WTC11 (cell line): ENCODE data around the gene GAL3ST1. TPM values are rescaled to one million over a fixed set of nuclear protein-coding genes. Genes with fewer than 3 reads are reported as not detected.

Experiments used
- ATAC-seq: fragments of 200-7000 bp; cut with Tn5 transposase; 2 replicates; pipeline ENCODE4 v1.10.0; 2021; ENCODE audit warnings: mild to moderate bottlenecking, moderate library complexity
- CTCF ChIA-PET: fragments of 300-600 bp; sonication (Branson Sonifier 250); formaldehyde crosslinking; loops from one replicate; lab custom pipeline; 2021; ENCODE audit warnings: antibody characterized with exemption; lab: Charles Lee
- POLR2A ChIA-PET: fragments of 350-600 bp; sonication (Branson Sonifier 250); formaldehyde crosslinking; loops from one replicate; lab custom pipeline; 2021; ENCODE audit warnings: antibody characterized with exemption; lab: Charles Lee
- DNase-seq: peaks from one replicate; pipeline ENCODE4 v3.0.0; 2021; ENCODE audit warnings: low spot score
- H3K27ac Mint-ChIP-seq: 2 replicates; pipeline ENCODE4 v1.8.0; 2021; ENCODE audit warnings: mixed read lengths
- H3K27me3 Mint-ChIP-seq: 2 replicates; pipeline ENCODE4 v1.8.0; 2021; ENCODE audit warnings: low read depth, mild to moderate bottlenecking, moderate library complexity, mixed read lengths
- H3K36me3 Mint-ChIP-seq: 2 replicates; pipeline ENCODE4 v1.8.0; 2021; ENCODE audit warnings: mixed read lengths
- H3K4me1 Mint-ChIP-seq: 2 replicates; pipeline ENCODE4 v1.8.0; 2022; ENCODE audit warnings: mixed read lengths
- H3K4me3 Mint-ChIP-seq: 2 replicates; pipeline ENCODE4 v1.8.0; 2021; ENCODE audit warnings: mild to moderate bottlenecking, moderate library complexity, mixed read lengths
- H3K9me3 Mint-ChIP-seq: 2 replicates; pipeline ENCODE4 v1.8.0; 2021; ENCODE audit warnings: mixed read lengths
- CREB1 ChIP-seq: sonication (generic); formaldehyde crosslinking; IDR thresholded peaks from 2 replicates; pipeline ENCODE4 v1.8.0; 2023; ENCODE audit warnings: mild to moderate bottlenecking, missing genetic modification reagents
- CREM ChIP-seq: sonication (generic); formaldehyde crosslinking; IDR thresholded peaks from 2 replicates; pipeline ENCODE4 v1.8.1; 2022; ENCODE audit warnings: mild to moderate bottlenecking, missing genetic modification reagents, moderate library complexity
- FOXK1 ChIP-seq: sonication (generic); formaldehyde crosslinking; IDR thresholded peaks from 2 replicates; pipeline ENCODE4 v1.8.0; 2022; ENCODE audit warnings: mild to moderate bottlenecking, moderate library complexity, missing genetic modification reagents
- GABPB1 ChIP-seq: sonication (generic); formaldehyde crosslinking; IDR thresholded peaks from 2 replicates; pipeline ENCODE4 v1.8.1; 2023; ENCODE audit warnings: mild to moderate bottlenecking, missing genetic modification reagents
- MAX ChIP-seq: sonication (generic); formaldehyde crosslinking; IDR thresholded peaks from 2 replicates; pipeline ENCODE4 v1.8.0; 2022; ENCODE audit warnings: mild to moderate bottlenecking, missing genetic modification reagents
- MYBL2 ChIP-seq: sonication (generic); formaldehyde crosslinking; IDR thresholded peaks from 2 replicates; pipeline ENCODE4 v1.8.1; 2023; ENCODE audit warnings: mild to moderate bottlenecking, moderate library complexity, missing genetic modification reagents
- SOX15 ChIP-seq: fragments of 250-450 bp; sonication (Bioruptor Pico); IDR thresholded peaks from 2 replicates; pipeline ENCODE4 v1.9.0; 2021; ENCODE audit warnings: mild to moderate bottlenecking
- TEAD4 ChIP-seq: sonication (generic); formaldehyde crosslinking; IDR thresholded peaks from 2 replicates; pipeline ENCODE4 v1.8.0; 2022; ENCODE audit warnings: mild to moderate bottlenecking, missing genetic modification reagents
- ZNF138 ChIP-seq: sonication (generic); formaldehyde crosslinking; conservative IDR thresholded peaks from 2 replicates; pipeline ENCODE4 v1.8.1; 2022; ENCODE audit warnings: mild to moderate bottlenecking, moderate library complexity, missing genetic modification reagents
- ZNF232 ChIP-seq: sonication (generic); formaldehyde crosslinking; IDR thresholded peaks from 2 replicates; pipeline ENCODE4 v1.8.0; 2022; ENCODE audit warnings: mild to moderate bottlenecking, missing genetic modification reagents
- ZNF263 ChIP-seq: sonication (generic); formaldehyde crosslinking; IDR thresholded peaks from 2 replicates; pipeline ENCODE4 v1.8.1; 2022; ENCODE audit warnings: low read depth, mild to moderate bottlenecking, moderate library complexity, missing genetic modification reagents
- ZNF317 ChIP-seq: sonication (generic); formaldehyde crosslinking; IDR thresholded peaks from 2 replicates; pipeline ENCODE4 v1.8.1; 2023; ENCODE audit warnings: low read depth, mild to moderate bottlenecking, moderate library complexity, missing genetic modification reagents, borderline replicate concordance
- ZNF671 ChIP-seq: fragments of 250-450 bp; sonication (Bioruptor Pico); IDR thresholded peaks from 2 replicates; pipeline ENCODE4 v1.8.0; 2021; ENCODE audit warnings: mild to moderate bottlenecking
- total RNA-seq: library from RNA; stranded (reverse); gene quantifications from 3 replicates; pipeline ENCODE4 v1.2.3, GENCODE V29; 2021
- TF ChIP-seq, protein P1 (sequence below): sonication (generic); formaldehyde crosslinking; IDR thresholded peaks from 2 replicates; pipeline ENCODE4 v1.8.1; 2022; ENCODE audit warnings: mild to moderate bottlenecking, moderate library complexity, missing genetic modification reagents
- TF ChIP-seq, protein P2 (sequence below): fragments of 250-450 bp; sonication (Bioruptor Pico); IDR thresholded peaks from 2 replicates; pipeline ENCODE4 v1.9.0; 2021; ENCODE audit warnings: mild to moderate bottlenecking, borderline replicate concordance
- TF ChIP-seq, protein P3 (sequence below): sonication (generic); formaldehyde crosslinking; IDR thresholded peaks from 2 replicates; pipeline ENCODE4 v1.8.1; 2023; ENCODE audit warnings: mild to moderate bottlenecking, missing genetic modification reagents, borderline replicate concordance
- TF ChIP-seq, protein P4 (sequence below): sonication (generic); formaldehyde crosslinking; IDR thresholded peaks from 2 replicates; pipeline ENCODE4 v1.8.0; 2023; ENCODE audit warnings: missing genetic modification reagents

The GAL3ST1 gene
- total RNA-seq, 1 experiment from 2014 or later, result 11.0 TPM

DNA sequence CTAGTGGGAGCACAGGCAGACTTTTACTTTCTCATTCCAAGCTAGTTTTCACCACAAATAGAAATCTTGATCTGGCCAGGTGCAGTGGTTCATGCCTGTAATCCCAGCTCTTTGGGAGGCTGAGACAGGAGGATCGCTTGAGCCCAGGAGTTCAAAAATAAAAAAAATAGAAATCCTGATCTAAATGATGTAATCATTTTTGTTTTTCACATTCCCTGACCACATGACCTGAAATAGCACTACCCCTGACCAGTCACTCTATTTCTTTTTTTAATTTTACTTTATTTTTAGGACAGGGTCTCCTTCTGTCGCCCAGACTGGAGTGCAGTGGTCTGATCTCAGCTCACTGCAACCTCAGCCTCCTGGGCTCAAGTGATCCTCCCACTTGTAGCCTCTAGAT is 30.3 kb upstream of the GAL3ST1 start:
- POLR2A ChIA-PET, result no interaction called here
- DNase-seq, result no peak
- Mint-ChIP-seq H3K4me3 (no peak overlapping the region), H3K27me3 (no peaks in the 10 kb centered on the region), H3K4me1 (peaks cover 40% of the 10 kb centered on the region), H3K36me3 (no peaks in the 10 kb centered on the region), H3K27ac (no peak overlapping the region), H3K9me3 (peaks cover 3% of the 10 kb centered on the region; the same call in 1 of the 2 replicates)
- CTCF ChIA-PET, result interaction anchor here (1.2 to 4.0 kb wide), 2 partner anchors 30 to 160 kb away, joined by 4 to 43 read pairs; partner anchors contain the start of gene SLC35E4
- no peak for ATAC-seq
- TF ChIP-seq, protein P1, sequence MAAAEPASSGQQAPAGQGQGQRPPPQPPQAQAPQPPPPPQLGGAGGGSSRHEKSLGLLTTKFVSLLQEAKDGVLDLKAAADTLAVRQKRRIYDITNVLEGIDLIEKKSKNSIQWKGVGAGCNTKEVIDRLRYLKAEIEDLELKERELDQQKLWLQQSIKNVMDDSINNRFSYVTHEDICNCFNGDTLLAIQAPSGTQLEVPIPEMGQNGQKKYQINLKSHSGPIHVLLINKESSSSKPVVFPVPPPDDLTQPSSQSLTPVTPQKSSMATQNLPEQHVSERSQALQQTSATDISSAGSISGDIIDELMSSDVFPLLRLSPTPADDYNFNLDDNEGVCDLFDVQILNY (CRISPR knock-in tag), result no peak
- TF ChIP-seq TEAD4 (CRISPR knock-in tag), result no peak
- no peak for TF ChIP-seq ZNF671 (CRISPR knock-in tag)
- TF ChIP-seq ZNF263 (CRISPR knock-in tag), result no peak
- no peak for TF ChIP-seq GABPB1
- no peak for TF ChIP-seq MYBL2 (CRISPR knock-in tag)
- TF ChIP-seq CREM (CRISPR knock-in tag), result no peak
- no peak for TF ChIP-seq MAX (CRISPR knock-in tag)
- no peak for TF ChIP-seq ZNF138
- TF ChIP-seq, protein P2, sequence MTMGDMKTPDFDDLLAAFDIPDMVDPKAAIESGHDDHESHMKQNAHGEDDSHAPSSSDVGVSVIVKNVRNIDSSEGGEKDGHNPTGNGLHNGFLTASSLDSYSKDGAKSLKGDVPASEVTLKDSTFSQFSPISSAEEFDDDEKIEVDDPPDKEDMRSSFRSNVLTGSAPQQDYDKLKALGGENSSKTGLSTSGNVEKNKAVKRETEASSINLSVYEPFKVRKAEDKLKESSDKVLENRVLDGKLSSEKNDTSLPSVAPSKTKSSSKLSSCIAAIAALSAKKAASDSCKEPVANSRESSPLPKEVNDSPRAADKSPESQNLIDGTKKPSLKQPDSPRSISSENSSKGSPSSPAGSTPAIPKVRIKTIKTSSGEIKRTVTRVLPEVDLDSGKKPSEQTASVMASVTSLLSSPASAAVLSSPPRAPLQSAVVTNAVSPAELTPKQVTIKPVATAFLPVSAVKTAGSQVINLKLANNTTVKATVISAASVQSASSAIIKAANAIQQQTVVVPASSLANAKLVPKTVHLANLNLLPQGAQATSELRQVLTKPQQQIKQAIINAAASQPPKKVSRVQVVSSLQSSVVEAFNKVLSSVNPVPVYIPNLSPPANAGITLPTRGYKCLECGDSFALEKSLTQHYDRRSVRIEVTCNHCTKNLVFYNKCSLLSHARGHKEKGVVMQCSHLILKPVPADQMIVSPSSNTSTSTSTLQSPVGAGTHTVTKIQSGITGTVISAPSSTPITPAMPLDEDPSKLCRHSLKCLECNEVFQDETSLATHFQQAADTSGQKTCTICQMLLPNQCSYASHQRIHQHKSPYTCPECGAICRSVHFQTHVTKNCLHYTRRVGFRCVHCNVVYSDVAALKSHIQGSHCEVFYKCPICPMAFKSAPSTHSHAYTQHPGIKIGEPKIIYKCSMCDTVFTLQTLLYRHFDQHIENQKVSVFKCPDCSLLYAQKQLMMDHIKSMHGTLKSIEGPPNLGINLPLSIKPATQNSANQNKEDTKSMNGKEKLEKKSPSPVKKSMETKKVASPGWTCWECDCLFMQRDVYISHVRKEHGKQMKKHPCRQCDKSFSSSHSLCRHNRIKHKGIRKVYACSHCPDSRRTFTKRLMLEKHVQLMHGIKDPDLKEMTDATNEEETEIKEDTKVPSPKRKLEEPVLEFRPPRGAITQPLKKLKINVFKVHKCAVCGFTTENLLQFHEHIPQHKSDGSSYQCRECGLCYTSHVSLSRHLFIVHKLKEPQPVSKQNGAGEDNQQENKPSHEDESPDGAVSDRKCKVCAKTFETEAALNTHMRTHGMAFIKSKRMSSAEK (CRISPR knock-in tag), result no peak
- no peak for TF ChIP-seq ZNF317
- no peak for TF ChIP-seq FOXK1
- TF ChIP-seq ZNF232 (CRISPR knock-in tag), result no peak
- TF ChIP-seq, protein P3, sequence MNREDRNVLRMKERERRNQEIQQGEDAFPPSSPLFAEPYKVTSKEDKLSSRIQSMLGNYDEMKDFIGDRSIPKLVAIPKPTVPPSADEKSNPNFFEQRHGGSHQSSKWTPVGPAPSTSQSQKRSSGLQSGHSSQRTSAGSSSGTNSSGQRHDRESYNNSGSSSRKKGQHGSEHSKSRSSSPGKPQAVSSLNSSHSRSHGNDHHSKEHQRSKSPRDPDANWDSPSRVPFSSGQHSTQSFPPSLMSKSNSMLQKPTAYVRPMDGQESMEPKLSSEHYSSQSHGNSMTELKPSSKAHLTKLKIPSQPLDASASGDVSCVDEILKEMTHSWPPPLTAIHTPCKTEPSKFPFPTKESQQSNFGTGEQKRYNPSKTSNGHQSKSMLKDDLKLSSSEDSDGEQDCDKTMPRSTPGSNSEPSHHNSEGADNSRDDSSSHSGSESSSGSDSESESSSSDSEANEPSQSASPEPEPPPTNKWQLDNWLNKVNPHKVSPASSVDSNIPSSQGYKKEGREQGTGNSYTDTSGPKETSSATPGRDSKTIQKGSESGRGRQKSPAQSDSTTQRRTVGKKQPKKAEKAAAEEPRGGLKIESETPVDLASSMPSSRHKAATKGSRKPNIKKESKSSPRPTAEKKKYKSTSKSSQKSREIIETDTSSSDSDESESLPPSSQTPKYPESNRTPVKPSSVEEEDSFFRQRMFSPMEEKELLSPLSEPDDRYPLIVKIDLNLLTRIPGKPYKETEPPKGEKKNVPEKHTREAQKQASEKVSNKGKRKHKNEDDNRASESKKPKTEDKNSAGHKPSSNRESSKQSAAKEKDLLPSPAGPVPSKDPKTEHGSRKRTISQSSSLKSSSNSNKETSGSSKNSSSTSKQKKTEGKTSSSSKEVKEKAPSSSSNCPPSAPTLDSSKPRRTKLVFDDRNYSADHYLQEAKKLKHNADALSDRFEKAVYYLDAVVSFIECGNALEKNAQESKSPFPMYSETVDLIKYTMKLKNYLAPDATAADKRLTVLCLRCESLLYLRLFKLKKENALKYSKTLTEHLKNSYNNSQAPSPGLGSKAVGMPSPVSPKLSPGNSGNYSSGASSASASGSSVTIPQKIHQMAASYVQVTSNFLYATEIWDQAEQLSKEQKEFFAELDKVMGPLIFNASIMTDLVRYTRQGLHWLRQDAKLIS (CRISPR knock-in tag), result no peak
- TF ChIP-seq CREB1 (CRISPR knock-in tag), result no peak
- TF ChIP-seq SOX15, result no peak

GRCh38 chr22:30603801-30604200 is 29.3 kb upstream of the GAL3ST1 start:
- Mint-ChIP-seq H3K27ac (no peak overlapping the region; the same call in 1 of the 2 replicates), H3K4me3 (no peak overlapping the region)

More at GRCh38 chr22:30603801-30604200, 29.3 kb upstream of the GAL3ST1 start:
- POLR2A ChIA-PET, result no interaction called here
- no peak for DNase-seq
- CTCF ChIA-PET, result interaction anchor here (1.2 kb wide), 1 partner anchor 159 kb away, joined by 4 read pairs; no protein-coding TSS in a partner anchor
- no peaks in the 10 kb centered on the region for H3K36me3 Mint-ChIP-seq
- TF ChIP-seq MAX (CRISPR knock-in tag), result no peak
- TF ChIP-seq, protein P4, sequence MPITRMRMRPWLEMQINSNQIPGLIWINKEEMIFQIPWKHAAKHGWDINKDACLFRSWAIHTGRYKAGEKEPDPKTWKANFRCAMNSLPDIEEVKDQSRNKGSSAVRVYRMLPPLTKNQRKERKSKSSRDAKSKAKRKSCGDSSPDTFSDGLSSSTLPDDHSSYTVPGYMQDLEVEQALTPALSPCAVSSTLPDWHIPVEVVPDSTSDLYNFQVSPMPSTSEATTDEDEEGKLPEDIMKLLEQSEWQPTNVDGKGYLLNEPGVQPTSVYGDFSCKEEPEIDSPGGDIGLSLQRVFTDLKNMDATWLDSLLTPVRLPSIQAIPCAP (CRISPR knock-in tag), result no peak
- peaks cover 3% of the 10 kb centered on the region; the same call in 1 of the 2 replicates for H3K9me3 Mint-ChIP-seq
- H3K27me3 Mint-ChIP-seq, result no peaks in the 10 kb centered on the region
- peaks cover 32% of the 10 kb centered on the region for H3K4me1 Mint-ChIP-seq
- ATAC-seq, result no peak
